ENCODE results near the gene MAPKAP1. TPM values are rescaled to one million over a fixed set of nuclear protein-coding genes. Genes with fewer than 3 reads are reported as not detected.

Gene MAPKAP1
- total RNA-seq, 4 donors from 2014 or later, result 57.6 to 70.2 (median 68.7) TPM

DNA sequence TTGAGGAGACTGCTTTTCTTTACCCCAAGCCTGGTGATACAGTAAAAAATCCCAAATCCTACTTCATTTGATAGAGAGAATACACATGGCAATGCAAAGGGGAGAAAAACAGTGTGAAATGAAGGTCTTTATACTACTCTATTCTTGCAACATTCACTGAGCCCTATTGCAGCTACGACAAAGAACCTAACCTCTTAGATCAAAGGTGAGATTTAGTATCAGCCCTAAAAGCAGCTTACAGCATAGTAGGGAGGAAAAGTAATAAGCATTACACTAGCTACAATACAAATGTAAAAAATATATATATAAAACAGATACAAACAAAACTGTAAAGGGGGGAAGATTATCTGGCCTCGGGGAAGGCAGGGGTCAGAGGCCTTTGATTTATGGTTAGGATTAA lies 147.1 kb downstream of the MAPKAP1 start:
- H3K27me3 ChIP-seq, result no peaks in the 10 kb centered on the region
- TF ChIP-seq POLR2A (IDR thresholded peaks at IDR 0.05) (no peak), CTCF (IDR thresholded peaks at IDR 0.05) (no peak), POLR2AphosphoS5 (IDR thresholded peaks at IDR 0.05) (no peak), EP300 (IDR thresholded peaks at IDR 0.05) (no peak)
- no peaks in the 10 kb centered on the region for H3K4me1 ChIP-seq
- H3K4me3 ChIP-seq, result no peak overlapping the region
- WGBS, result 83% methylated on average over 2 of the region's 2 CpGs
- DNase-seq (ENCODE audit: low spot score in 2 of 2), result no peak
- no peak overlapping the region for H3K27ac ChIP-seq
- peaks cover 10% of the 10 kb centered on the region for H3K36me3 ChIP-seq
- H3K9me3 ChIP-seq, result no peaks in the 10 kb centered on the region

DNA sequence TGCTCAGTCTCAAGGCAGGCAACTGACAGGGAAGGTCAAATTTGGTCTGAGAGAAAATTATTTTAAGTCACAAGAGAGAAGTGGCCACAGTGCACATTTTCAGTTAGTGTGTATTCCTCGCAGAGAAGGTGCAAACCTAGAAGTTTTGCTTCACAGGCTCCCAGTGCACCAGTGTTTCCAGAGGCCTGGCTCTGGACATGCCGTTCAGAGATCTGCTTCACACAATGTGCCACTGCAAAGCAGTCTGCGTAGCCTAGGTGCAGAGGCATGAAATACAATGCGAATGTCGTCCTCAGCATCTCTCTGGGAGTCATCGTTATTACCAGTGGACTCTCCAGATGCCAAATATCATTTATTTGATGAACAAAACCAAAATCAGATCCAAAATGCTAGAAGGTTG lies 147.8 kb downstream of the MAPKAP1 start:
- no peak overlapping the region for H3K4me3 ChIP-seq
- TF ChIP-seq EP300 (IDR thresholded peaks at IDR 0.05), result no peak
- TF ChIP-seq CTCF (IDR thresholded peaks at IDR 0.05), result no peak
- no peak for TF ChIP-seq POLR2AphosphoS5 (IDR thresholded peaks at IDR 0.05)
- TF ChIP-seq POLR2A (IDR thresholded peaks at IDR 0.05), result no peak
- no peaks in the 10 kb centered on the region for H3K27me3 ChIP-seq
- DNase-seq (ENCODE audit: low spot score in 2 of 2), result no peak
- peaks cover 10% of the 10 kb centered on the region for H3K36me3 ChIP-seq
- H3K4me1 ChIP-seq, result no peaks in the 10 kb centered on the region
- no peak overlapping the region for H3K27ac ChIP-seq
- 96% methylated on average over 6 of the region's 6 CpGs for WGBS
- H3K9me3 ChIP-seq, result no peaks in the 10 kb centered on the region

- Histone ChIP-seq H3K27me3 (no peaks in the 10 kb centered on the region), H3K9me3 (no peaks in the 10 kb centered on the region), H3K36me3 (peaks cover 10% of the 10 kb centered on the region), H3K4me1 (no peaks in the 10 kb centered on the region), H3K27ac (no peak overlapping the region), H3K4me3 (no peak overlapping the region)
- 38% methylated on average over 2 of the region's 2 CpGs for WGBS
- TF ChIP-seq EP300 (IDR thresholded peaks at IDR 0.05) (no peak), CTCF (IDR thresholded peaks at IDR 0.05) (peak; percentile 47 to 71)
- no peak for DNase-seq (ENCODE audit: low spot score in 2 of 2)
Observed at GRCh38 chr9:125558453-125559092, 148.4 kb downstream of the MAPKAP1 start.

DNA sequence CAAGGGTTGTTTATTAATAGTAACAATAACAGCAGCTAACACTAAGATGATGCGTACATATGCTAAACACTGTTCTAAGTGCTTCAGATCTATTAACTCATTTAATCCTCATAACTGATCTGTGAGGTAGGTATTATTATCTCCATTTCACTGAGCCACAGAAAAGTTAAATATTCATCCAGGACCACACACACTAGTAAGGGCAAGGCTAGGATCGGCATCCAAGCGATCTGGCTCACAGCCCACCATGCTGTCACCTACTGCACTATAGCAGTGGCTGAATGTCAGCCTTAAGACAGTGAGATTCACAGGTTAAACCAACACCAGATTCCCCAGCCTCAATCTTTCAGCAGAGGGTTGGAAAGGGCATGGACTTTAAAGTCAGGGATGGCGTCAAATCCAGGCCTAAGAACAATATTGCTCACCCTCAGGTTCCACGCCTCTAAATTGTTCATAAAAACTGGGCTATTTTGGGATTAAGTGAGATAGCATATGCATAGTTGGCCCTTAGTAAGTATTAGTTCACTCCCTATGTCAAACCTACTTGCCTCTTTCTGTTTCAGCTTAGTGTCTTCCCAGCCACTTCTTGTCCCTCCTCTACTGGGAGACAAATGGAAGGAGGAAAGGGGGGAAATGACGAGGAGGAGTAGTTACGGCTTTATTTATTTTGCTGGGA lies 150.8 kb downstream of the MAPKAP1 start:
- Histone ChIP-seq H3K4me1 (peaks cover under 1% of the 10 kb centered on the region), H3K27me3 (no peaks in the 10 kb centered on the region), H3K4me3 (no peak overlapping the region), H3K9me3 (no peaks in the 10 kb centered on the region), H3K27ac (no peak overlapping the region), H3K36me3 (peaks cover 10% of the 10 kb centered on the region)
- no peak for TF ChIP-seq POLR2A (IDR thresholded peaks at IDR 0.05)
- no peak for TF ChIP-seq POLR2AphosphoS5 (IDR thresholded peaks at IDR 0.05)
- no peak for TF ChIP-seq CTCF (IDR thresholded peaks at IDR 0.05)
- TF ChIP-seq EP300 (IDR thresholded peaks at IDR 0.05), result no peak
- 87% methylated on average over 7 of the region's 7 CpGs for WGBS
- no peak for DNase-seq (ENCODE audit: low spot score in 2 of 2)

DNA sequence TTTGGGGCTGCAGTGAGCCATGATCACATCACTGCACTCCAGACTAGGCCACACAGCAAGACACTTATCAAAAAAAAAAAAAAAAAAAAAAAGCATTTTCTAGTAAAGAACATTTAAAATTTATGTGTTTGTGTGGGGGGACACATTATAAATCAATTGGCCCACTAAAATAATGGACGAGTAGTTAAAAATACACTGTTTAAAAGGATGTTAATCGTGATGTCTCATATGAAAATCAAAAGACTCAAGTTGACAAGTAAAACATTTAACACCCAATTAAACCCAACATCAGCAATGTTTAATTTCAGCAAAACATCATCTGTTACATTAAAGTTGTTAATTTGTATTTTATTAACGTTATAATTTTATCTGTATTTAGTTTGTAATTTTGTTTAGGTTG lies 152.3 kb downstream of the MAPKAP1 start:
- Histone ChIP-seq H3K27me3 (no peaks in the 10 kb centered on the region), H3K36me3 (peaks cover 10% of the 10 kb centered on the region), H3K4me3 (no peak overlapping the region), H3K9me3 (no peaks in the 10 kb centered on the region), H3K27ac (no peak overlapping the region), H3K4me1 (peaks cover 15% of the 10 kb centered on the region)
- TF ChIP-seq POLR2AphosphoS5 (IDR thresholded peaks at IDR 0.05), result no peak
- TF ChIP-seq CTCF (IDR thresholded peaks at IDR 0.05), result no peak
- TF ChIP-seq EP300 (IDR thresholded peaks at IDR 0.05), result no peak
- TF ChIP-seq POLR2A (IDR thresholded peaks at IDR 0.05), result no peak
- WGBS, result 90% methylated on average over 3 of the region's 3 CpGs
- no peak for DNase-seq (ENCODE audit: low spot score in 2 of 2)

All from suprapubic skin (tissue), 4 donors.